Heart right ventricle (tissue), 16 donors: ENCODE data around the gene IPO9. TPM values are rescaled to one million over a fixed set of nuclear protein-coding genes. Genes with fewer than 3 reads are reported as not detected.
A peak's percentile ranks its signal among the peaks of the same experiment; 100 is the strongest.

ENCODE experiments used
- ATAC-seq, 8 donors: fragments of 200-7000 bp; cut with Tn5 transposase; one replicate each; pipeline ENCODE4 v1.9.1; 2020; ENCODE audit warnings: mild to moderate bottlenecking in 8 of 8, moderate library complexity in 8 of 8, moderate number of reproducible peaks in 1 of 8
- DNase-seq, 2 donors: peaks; one replicate each; pipeline ENCODE4 v3.0.0-alpha.2; 2020
- H3K27ac ChIP-seq, 10 donors: fragments of 200-600 bp; sonication (generic) in 2 of 10; one replicate each; pipeline versions ENCODE4 v1.5.0 to v1.8.0; 2020 to 2022; ENCODE audit warnings: mild to moderate bottlenecking in 3 of 10
- H3K27me3 ChIP-seq, 7 donors: fragments of 200-600 bp; one replicate each; pipeline ENCODE4 v1.8.0; 2021 to 2022; ENCODE audit warnings: mild to moderate bottlenecking in 2 of 7
- H3K36me3 ChIP-seq, 9 donors: fragments of 200-600 bp; sonication (generic) in 1 of 9; one replicate each; pipeline versions ENCODE4 v1.5.0 to v1.8.0; 2020 to 2022; ENCODE audit warnings: mild to moderate bottlenecking in 2 of 9
- H3K4me1 ChIP-seq, 9 donors: fragments of 200-600 bp; sonication (generic) in 1 of 9; one replicate each; pipeline versions ENCODE4 v1.5.0 to v1.8.0; 2020 to 2022; ENCODE audit warnings: mild to moderate bottlenecking in 4 of 9
- H3K4me3 ChIP-seq, 10 donors: fragments of 200-600 bp; sonication (generic) in 2 of 10; one replicate each; pipeline versions ENCODE4 v1.5.0 to v1.8.0; 2020 to 2022; ENCODE audit warnings: mild to moderate bottlenecking in 7 of 10, moderate library complexity in 2 of 10
- H3K9me3 ChIP-seq, 11 donors: fragments of 200-600 bp in 10 of 11; sonication (generic) in 2 of 11; one replicate each; pipeline versions ENCODE4 v1.5.0 to v1.8.0; 2013 to 2022; ENCODE audit warnings: mild to moderate bottlenecking in 2 of 11, control low read depth in 1 of 11, moderate library complexity in 1 of 11
- CTCF ChIP-seq, 9 donors: fragments of 200-600 bp; sonication (generic) in 2 of 9; IDR thresholded peaks; one replicate each; pipeline versions ENCODE4 v1.5.0 to v1.8.0; 2021 to 2022; ENCODE audit warnings: antibody characterized with exemption in 9 of 9, mild to moderate bottlenecking in 5 of 9, moderate library complexity in 1 of 9
- WGBS, 2 donors: extraction: QIAGEN DNeasy Blood & Tissue Kit; methylation state at CpG; one replicate each; pipeline ENCODE4 v1.1.7; 2013; ENCODE audit warnings: inconsistent platforms in 1 of 2; 5-methylcytosine and 5-hydroxymethylcytosine counted together
- intact Hi-C, 10 donors: fragments of 100-400 bp; cut with DNase I; formaldehyde crosslinking; loops; one replicate each; pipeline versions ENCODE4 v1.11.1 to v1.14.2; 2022
- polyA plus RNA-seq, 2 donors: library from polyadenylated mRNA; stranded (reverse); fragments of 200-250 nt; gene quantifications; one replicate each; pipeline ENCODE4 v1.2.3, GENCODE V29; 2013
- total RNA-seq, 10 donors: library from RNA; stranded (reverse); fragmentation: NEBNext Ultra II Directional in 3 of 10; extraction: Animal tissue kit (Norgen Biotek cat#: 25700) in 3 of 10; gene quantifications; one replicate each; pipeline versions ENCODE4 v1.2.1 to v1.2.4, GENCODE V29; 2021 to 2023
- donor health status: Arrhythmogenic right ventricular cardiomyopathy.
- donor health status: ischemic (EF 13 %, LVEDD 7.1; RV severe dilation, severe dysfunction).
- donor health status: healthy with polysubstance abuse.
- donor health status: DM: no; HTN: yes; CAD: no.
- donor health status: DM: no; HTN: no; CAD: no.
- donor health status: ischemic (EF 25% LVEDD 6.9; RV normal size, moderate dysfunction).
- donor health status: ischemic (EF 25% LVEDD 5.7; RV mildly dilated, moderate dysfunction).
- donor health status: healthy.
- donor health status: DM: yes; HTN: yes; CAD: no.
- donor health status: Ischemic cardiomyopathy.
- donor health status: ischemic (EF 35%, LVEDD 5.7; RV mildly dilated, moderate dysfunction).
- donor health status: nonischemic (EF 11% LVEDD 7.7; RV severe dilation, severe dysfunction).
- donor health status: DM: yes; HTN: yes; CAD: no.
- donor health status: PGD.
- donor health status: ischemic (EF 29% LVEDD 5.4; RV normal size, mild dysfunction).
- donor health status: nonischemic (EF 23%, LVEDD 6.1; RV moderate dilation, normal function).

IPO9 gene
- total and polyA plus RNA-seq, 12 donors = 12.0 to 31.4 (median 26.5) TPM

- H3K4me3 ChIP-seq = no peak overlapping the region
- 18 to 23% methylated on average over 7 of the region's 7 CpGs for WGBS, 2 donors
- intact Hi-C loops = loop anchor here in 2 of 10 donors (10.0 kb wide), 2 partner anchors 169 to 231 kb away; no protein-coding TSS in a partner anchor
- peak in 1 of 2 donors; percentile 42 for DNase-seq
- no peak for TF ChIP-seq CTCF (IDR thresholded peaks at IDR 0.05)
- ATAC-seq = peak; percentile 17 to 68 (median 56)
- no peaks in the 10 kb centered on the region for H3K36me3 ChIP-seq
- H3K27ac ChIP-seq = peak overlapping the region; percentile 67 to 96 (median 84)
- H3K9me3 ChIP-seq = no peaks in the 10 kb centered on the region
- H3K4me1 ChIP-seq = peaks cover 10 to 70% (median 45%) of the 10 kb centered on the region in 9 donors
- H3K27me3 ChIP-seq = peaks cover 0 to 22% (median 0%) of the 10 kb centered on the region in 7 donors
Observed at GRCh38 chr1:201883786-201884185, 54.8 kb downstream of the IPO9 start.

- Histone ChIP-seq H3K27ac (peak overlapping the region; percentile 67 to 96 (median 84)), H3K9me3 (no peaks in the 10 kb centered on the region), H3K27me3 (peaks cover 0 to 28% (median 0%) of the 10 kb centered on the region in 7 donors), H3K4me3 (no peak overlapping the region), H3K4me1 (peaks cover 12 to 76% (median 45%) of the 10 kb centered on the region in 9 donors), H3K36me3 (no peaks in the 10 kb centered on the region)
- intact Hi-C loops = loop anchor here in 2 of 10 donors (10.0 kb wide), 2 partner anchors 170 to 230 kb away; no protein-coding TSS in a partner anchor
- TF ChIP-seq CTCF (IDR thresholded peaks at IDR 0.05) = no peak
- WGBS, 2 donors = 20 to 28% methylated on average over 1 of the region's 1 CpG
- peak; percentile 48 to 58 for DNase-seq
- peak; percentile 34 to 75 (median 60) for ATAC-seq
Observed at GRCh38 chr1:201884425-201884824, 55.5 kb downstream of the IPO9 start.

- DNase-seq = no peak
- 77 to 80% methylated on average over 6 of the region's 6 CpGs for WGBS, 2 donors
- ATAC-seq = peak in 4 of 8 donors; percentile 9 to 34 (median 26)
- Histone ChIP-seq H3K27me3 (peaks cover 0 to 38% (median 0%) of the 10 kb centered on the region in 7 donors), H3K9me3 (no peaks in the 10 kb centered on the region), H3K27ac (peak overlapping the region; percentile 67 to 96 (median 84)), H3K4me3 (no peak overlapping the region), H3K4me1 (peaks cover 14 to 82% (median 54%) of the 10 kb centered on the region in 9 donors), H3K36me3 (peaks cover 0 to 3% (median 0%) of the 10 kb centered on the region in 9 donors)
- intact Hi-C loops = loop anchor here in 2 of 10 donors (10.0 kb wide), 2 partner anchors 171 to 229 kb away; no protein-coding TSS in a partner anchor
- no peak for TF ChIP-seq CTCF (IDR thresholded peaks at IDR 0.05)
Observed at GRCh38 chr1:201885531-201886075, 56.6 kb downstream of the IPO9 start.

- Histone ChIP-seq H3K4me3 (no peak overlapping the region), H3K9me3 (no peaks in the 10 kb centered on the region), H3K27ac (peak overlapping the region in 9 of 10 donors; percentile 67 to 96 (median 85)), H3K4me1 (peaks cover 14 to 84% (median 54%) of the 10 kb centered on the region in 9 donors), H3K36me3 (peaks cover 0 to 8% (median 0%) of the 10 kb centered on the region in 9 donors), H3K27me3 (peaks cover 0 to 38% (median 0%) of the 10 kb centered on the region in 7 donors)
- intact Hi-C loops = loop anchor here in 2 of 10 donors (10.0 kb wide), 2 partner anchors 171 to 229 kb away; no protein-coding TSS in a partner anchor
- WGBS, 2 donors = 82 to 88% methylated on average over 9 of the region's 9 CpGs
- no peak for ATAC-seq
- TF ChIP-seq CTCF (IDR thresholded peaks at IDR 0.05) = no peak
- DNase-seq = no peak
Observed at GRCh38 chr1:201886103-201886885, 57.3 kb downstream of the IPO9 start.
